A673 (cell line): Measurements from ENCODE around the gene TBP. TPM values are rescaled to one million over a fixed set of nuclear protein-coding genes. Genes with fewer than 3 reads are reported as not detected.

Experiments
- BruUV-seq: library from RNA; stranded (reverse); fragments of 400-500 nt; replicated peaks from 2 replicates; lab custom pipeline; 2021; lab: Mats Ljungman, UMichigan
- CTCF ChIA-PET: fragments of 300-600 bp; sonication (Branson Sonifier 250); formaldehyde crosslinking; loops from one replicate; lab custom pipeline; 2022; ENCODE audit warnings: antibody characterized with exemption; lab: Charles Lee
- POLR2A ChIA-PET: fragments of 300-600 bp; sonication (Branson Sonifier 250); formaldehyde crosslinking; loops from one replicate; lab custom pipeline; 2022; ENCODE audit warnings: antibody characterized with exemption; ENCODE audit not compliant: low non-redundant PET; lab: Charles Lee
- DNase-seq: peaks from one replicate; pipeline ENCODE4 v3.0.0-alpha.2; 2015; ENCODE audit warnings: low spot score
- H3K27ac ChIP-seq: fragments of 200-600 bp; sonication (generic); 2 replicates; pipeline ENCODE4 v1.5.1; 2016; ENCODE audit warnings: mixed run types, low read depth, mild to moderate bottlenecking, mixed read lengths, antibody characterized with exemption, low read length; ENCODE audit not compliant: poor library complexity, severe bottlenecking
- H3K27me3 ChIP-seq: fragments of 200-600 bp; sonication (generic); replicated peaks from 2 replicates; pipeline ENCODE4 v1.6.1; 2017; ENCODE audit warnings: mixed run types, low read depth, mild to moderate bottlenecking, mixed read lengths, antibody characterized with exemption, low read length; ENCODE audit not compliant: insufficient read depth, poor library complexity
- H3K36me3 ChIP-seq: fragments of 200-600 bp; sonication (generic); 2 replicates; pipeline ENCODE4 v1.6.1; 2016; ENCODE audit warnings: mixed run types, mild to moderate bottlenecking, mixed read lengths, antibody characterized with exemption, low read length; ENCODE audit not compliant: insufficient read depth, poor library complexity, severe bottlenecking
- H3K4me1 ChIP-seq: fragments of 200-600 bp; sonication (generic); 2 replicates; pipeline ENCODE4 v1.6.1; 2017; ENCODE audit warnings: mixed run types, mild to moderate bottlenecking, mixed read lengths, antibody characterized with exemption, low read length; ENCODE audit not compliant: insufficient read depth, poor library complexity, severe bottlenecking
- H3K4me3 ChIP-seq: fragments of 200-600 bp; sonication (generic); 2 replicates; pipeline ENCODE4 v1.5.1; 2016; ENCODE audit warnings: low read depth, mixed run types, mild to moderate bottlenecking, mixed read lengths, low read length; ENCODE audit not compliant: poor library complexity, severe bottlenecking
- H3K9me3 ChIP-seq: fragments of 200-600 bp; sonication (generic); 2 replicates; pipeline ENCODE4 v1.6.1; 2016; ENCODE audit warnings: mixed run types, low read depth, mild to moderate bottlenecking, mixed read lengths, antibody characterized with exemption, low read length; ENCODE audit not compliant: poor library complexity, severe bottlenecking
- EZH2 ChIP-seq: fragments of 200-600 bp; sonication (generic); IDR thresholded peaks from 2 replicates; pipeline ENCODE4 v1.6.1; 2017; ENCODE audit warnings: borderline replicate concordance, low read depth, mild to moderate bottlenecking, mixed read lengths, antibody characterized with exemption, low read length; ENCODE audit not compliant: poor library complexity, severe bottlenecking
- intact Hi-C: fragments of 100-400 bp; cut with micrococcal nuclease; formaldehyde crosslinking; loops from one replicate; pipeline ENCODE4 v1.10.0; 2022; ENCODE audit not compliant: unreplicated experiment
- total RNA-seq: library from RNA; stranded (reverse); gene quantifications from 2 replicates; pipeline ENCODE4 v1.2.3, GENCODE V29; 2021
- TF ChIP-seq, protein P1 (sequence below): fragments of 300-800, 200-600 bp; sonication (generic); conservative IDR thresholded peaks from 2 replicates; pipeline ENCODE4 v1.5.1; 2017; ENCODE audit warnings: low read depth, mild to moderate bottlenecking, antibody characterized with exemption, low read length, moderate library complexity, mixed read lengths

TBP gene
- total RNA-seq, 1 experiment from 2014 or later: 23.7 TPM

DNA sequence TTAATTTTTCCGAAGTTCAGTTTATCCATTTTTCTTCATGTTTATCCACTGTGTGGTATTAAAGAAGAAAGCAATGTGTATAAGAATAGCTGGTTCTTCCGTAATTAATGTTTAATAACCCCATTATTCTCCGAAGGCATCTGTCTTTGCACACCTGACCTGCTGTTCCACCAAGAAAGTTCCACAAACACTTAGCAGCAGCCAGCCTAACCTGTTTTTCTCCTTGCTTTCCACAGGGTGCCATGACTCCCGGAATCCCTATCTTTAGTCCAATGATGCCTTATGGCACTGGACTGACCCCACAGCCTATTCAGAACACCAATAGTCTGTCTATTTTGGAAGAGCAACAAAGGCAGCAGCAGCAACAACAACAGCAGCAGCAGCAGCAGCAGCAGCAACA lies 7.4 kb downstream of the TBP start:
- H3K36me3 ChIP-seq: peaks cover 62% of the 10 kb centered on the region
- H3K9me3 ChIP-seq: no peaks in the 10 kb centered on the region
- no peaks in the 10 kb centered on the region for H3K4me1 ChIP-seq
- no peak overlapping the region for H3K27ac ChIP-seq
- H3K4me3 ChIP-seq: no peak overlapping the region
- intact Hi-C loops: no loop called here
- ChIA-PET POLR2A (no interaction called here), CTCF (no interaction called here)
- TF ChIP-seq EZH2: no peak
- TF ChIP-seq, protein P1, sequence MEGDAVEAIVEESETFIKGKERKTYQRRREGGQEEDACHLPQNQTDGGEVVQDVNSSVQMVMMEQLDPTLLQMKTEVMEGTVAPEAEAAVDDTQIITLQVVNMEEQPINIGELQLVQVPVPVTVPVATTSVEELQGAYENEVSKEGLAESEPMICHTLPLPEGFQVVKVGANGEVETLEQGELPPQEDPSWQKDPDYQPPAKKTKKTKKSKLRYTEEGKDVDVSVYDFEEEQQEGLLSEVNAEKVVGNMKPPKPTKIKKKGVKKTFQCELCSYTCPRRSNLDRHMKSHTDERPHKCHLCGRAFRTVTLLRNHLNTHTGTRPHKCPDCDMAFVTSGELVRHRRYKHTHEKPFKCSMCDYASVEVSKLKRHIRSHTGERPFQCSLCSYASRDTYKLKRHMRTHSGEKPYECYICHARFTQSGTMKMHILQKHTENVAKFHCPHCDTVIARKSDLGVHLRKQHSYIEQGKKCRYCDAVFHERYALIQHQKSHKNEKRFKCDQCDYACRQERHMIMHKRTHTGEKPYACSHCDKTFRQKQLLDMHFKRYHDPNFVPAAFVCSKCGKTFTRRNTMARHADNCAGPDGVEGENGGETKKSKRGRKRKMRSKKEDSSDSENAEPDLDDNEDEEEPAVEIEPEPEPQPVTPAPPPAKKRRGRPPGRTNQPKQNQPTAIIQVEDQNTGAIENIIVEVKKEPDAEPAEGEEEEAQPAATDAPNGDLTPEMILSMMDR: no peak
- H3K27me3 ChIP-seq: no peaks in the 10 kb centered on the region
- no TSS peak for BruUV-seq
- no peak for DNase-seq

DNA sequence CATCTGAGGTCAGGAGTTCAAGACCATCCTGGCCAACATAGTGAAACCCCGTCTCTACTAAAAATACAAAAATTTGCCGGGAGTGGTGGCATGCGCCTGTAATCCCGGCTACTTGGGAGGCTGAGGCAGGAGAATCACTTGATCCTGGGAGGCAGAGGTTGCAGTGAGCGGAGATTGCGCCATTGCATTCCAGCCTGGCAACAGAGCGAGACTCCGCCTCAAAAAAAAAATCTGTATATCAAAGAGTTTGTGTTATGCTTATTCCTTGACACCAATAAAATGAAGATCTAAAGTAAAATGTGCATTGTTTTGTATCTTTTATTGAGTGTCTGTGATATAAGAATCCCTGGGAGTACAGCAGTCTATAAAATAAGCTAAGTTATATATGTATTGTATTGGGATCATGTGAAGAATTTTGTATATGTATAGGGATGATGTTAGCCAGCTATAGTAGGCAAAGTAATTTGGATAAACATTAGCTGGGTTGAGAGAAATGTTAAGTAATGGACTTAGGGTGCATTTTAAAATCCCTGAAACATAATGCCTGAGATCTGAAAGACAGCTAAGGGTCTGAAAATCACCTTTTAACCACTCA lies 10.9 kb downstream of the TBP start:
- Histone ChIP-seq H3K27me3 (no peaks in the 10 kb centered on the region), H3K4me3 (no peak overlapping the region), H3K27ac (no peak overlapping the region), H3K4me1 (no peaks in the 10 kb centered on the region), H3K36me3 (peaks cover 71% of the 10 kb centered on the region), H3K9me3 (no peaks in the 10 kb centered on the region)
- intact Hi-C loops: no loop called here
- TF ChIP-seq EZH2: no peak
- TF ChIP-seq, protein P1: no peak
- BruUV-seq: no TSS peak
- ChIA-PET CTCF (no interaction called here), POLR2A (no interaction called here)
- no peak for DNase-seq

DNA sequence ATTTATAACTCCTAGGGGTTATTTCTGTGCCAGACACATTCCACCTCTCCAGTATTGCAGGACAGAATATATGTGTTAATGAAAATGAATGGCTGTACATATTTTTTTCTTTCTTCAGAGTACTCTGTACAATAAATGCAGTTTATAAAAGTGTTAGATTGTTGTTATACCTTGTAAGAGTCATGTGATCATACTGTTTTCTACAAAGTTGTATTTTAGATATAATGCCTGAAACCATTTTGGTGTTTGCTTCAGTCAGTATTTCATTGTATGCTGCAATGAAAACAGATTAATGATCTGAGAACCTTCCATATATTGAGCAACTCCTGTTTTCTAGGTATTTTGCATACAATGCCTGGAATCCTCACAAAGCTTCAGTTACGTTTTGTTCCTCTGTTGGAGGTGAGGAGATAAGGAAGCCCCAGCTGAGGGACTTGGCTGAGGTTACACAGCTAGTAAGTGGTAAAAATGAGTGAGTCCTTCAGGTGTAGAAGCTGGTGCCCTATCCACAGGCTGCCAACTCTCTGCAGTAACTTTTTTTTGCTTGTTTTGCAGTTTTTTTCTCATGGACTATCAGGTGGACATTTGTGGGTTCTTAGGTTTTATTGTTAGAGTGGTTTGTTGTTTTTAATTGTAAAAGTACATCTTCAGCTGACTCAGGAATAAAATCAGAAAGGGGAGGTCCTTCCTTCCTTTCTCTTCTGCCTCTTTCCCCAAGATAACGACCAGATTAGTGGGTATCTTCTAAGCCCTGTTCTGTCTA lies 18.7 kb downstream of the TBP start:
- peaks cover 60% of the 10 kb centered on the region for H3K36me3 ChIP-seq
- no TSS peak for BruUV-seq

More for the DNA sequence above, 18.7 kb downstream of the TBP start:
- ChIA-PET CTCF (no interaction called here), POLR2A (no interaction called here)
- Histone ChIP-seq H3K4me3 (no peak overlapping the region), H3K27me3 (no peaks in the 10 kb centered on the region), H3K9me3 (no peaks in the 10 kb centered on the region), H3K27ac (no peak overlapping the region), H3K4me1 (no peaks in the 10 kb centered on the region)
- no peak for DNase-seq
- intact Hi-C loops: no loop called here
- TF ChIP-seq EZH2: no peak
- TF ChIP-seq, protein P1: no peak
